HG02943 (cell line): ENCODE measurements around the gene PTPRN2.

Experiments
- ATAC-seq: cut with Tn5 transposase; IDR thresholded peaks from one replicate; pipeline ENCODE4 v1.9.1; 2021; ENCODE audit warnings: mild to moderate bottlenecking, low read depth, moderate library complexity; ENCODE audit not compliant: unreplicated experiment

The PTPRN2 gene

DNA sequence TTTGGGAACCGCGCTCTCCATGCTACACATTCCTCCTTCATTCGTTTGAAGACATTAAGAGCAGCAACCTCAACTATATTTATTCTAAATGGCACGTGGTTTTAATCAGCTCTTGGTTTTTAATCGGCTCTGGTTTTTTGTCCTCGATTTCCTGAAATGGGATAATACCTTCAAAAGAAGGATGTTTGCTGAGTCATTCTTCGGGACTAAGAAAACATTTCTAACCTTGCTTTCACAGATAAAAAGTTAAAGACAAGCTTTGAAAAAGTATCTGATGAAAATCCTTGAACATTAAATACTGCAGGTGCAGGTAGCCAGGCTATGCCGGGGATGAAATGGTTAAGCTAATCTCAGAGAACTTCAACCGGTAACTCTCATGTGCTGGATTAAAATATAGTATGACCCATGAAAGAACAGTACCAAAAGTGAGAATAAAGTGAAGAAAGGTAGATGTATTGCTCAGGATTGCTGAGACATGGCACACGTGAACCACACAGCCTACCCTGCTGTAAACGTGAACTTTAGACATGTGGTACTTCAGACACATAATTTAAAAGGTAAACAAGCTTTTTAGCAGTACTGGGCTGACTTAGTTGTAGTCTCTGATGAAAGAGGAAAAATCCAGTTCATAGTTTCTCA is 89.1 kb downstream of the PTPRN2 start:
- ATAC-seq: no peak

DNA sequence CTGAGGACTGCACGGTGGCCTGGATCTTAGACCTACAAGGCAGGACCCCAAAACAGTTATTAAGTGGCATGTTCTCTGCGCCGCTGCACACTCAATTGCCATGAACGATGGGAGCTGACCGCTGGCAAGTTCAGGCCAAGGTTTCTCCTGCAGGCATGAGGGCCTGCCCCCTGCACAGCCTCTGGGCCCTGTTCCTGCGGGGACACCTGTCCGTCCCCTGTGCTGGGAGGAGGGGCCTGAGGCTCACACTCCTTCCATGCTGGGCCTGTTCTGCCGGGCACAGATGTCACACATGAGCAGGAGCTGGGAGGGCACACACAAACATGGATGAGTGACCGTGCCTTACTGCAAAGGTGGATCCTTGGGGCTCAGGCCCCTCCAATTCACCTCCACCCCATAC is 90.0 kb downstream of the PTPRN2 start:
- ATAC-seq: no peak

DNA sequence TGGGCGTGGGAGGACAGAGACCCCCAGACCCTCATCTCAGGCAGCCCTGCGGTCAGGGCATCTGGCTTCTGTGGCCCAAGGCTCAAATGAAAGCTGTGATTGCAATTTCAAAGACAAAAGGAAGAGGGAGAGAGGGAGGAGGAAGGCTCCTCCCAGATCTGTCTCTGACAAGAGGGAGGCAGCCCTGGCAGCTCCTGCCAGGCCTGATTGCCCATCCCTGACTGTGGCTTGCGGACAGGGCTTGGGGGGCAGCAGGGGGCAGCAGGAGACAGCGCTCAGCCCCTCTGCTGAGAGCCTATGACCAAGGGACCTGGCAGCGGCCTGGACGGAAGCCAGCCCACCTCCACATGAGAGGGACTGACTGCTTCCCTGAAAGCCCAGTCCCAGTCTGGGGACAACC is 91.8 kb downstream of the PTPRN2 start:
- ATAC-seq: no peak

DNA sequence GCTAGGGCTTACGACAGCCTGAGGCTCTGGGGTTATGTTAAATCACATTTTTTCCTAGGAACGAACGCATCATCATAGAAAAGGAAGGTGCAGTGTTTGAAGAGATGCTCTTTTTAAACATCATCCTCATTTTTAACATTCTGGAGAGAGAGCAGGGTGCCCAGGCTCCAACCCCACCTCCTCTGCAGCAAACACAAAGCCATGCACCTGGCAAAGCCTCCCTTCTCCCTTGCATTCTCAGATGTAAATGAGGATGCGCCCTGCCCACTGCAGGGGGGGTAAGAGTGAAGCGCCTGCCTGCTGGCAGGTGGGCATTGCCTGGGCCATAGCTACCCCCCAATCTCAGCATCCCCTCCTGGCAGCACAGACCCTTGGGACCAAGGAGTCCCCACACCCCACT is 92.4 kb downstream of the PTPRN2 start:
- ATAC-seq: no peak

DNA sequence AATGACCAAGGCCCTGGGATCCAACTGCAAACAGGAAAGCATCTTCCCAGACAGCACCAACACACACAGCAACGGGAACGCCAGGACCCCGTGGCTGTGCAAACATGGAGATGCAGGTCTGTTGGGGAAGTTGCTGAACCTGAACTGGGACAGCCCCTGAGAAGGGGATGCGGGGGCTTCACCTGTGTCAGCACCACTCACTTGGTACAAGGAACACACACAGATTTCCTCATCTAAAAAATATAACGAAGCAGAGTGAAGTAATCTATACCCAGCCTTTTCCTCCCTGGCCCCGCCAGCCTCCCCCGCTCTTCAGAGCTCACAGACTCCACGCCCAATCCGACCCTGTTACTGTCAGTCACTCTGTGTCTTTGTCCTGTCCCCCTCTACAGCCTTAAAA is 93.0 kb downstream of the PTPRN2 start:
- ATAC-seq: no peak

DNA sequence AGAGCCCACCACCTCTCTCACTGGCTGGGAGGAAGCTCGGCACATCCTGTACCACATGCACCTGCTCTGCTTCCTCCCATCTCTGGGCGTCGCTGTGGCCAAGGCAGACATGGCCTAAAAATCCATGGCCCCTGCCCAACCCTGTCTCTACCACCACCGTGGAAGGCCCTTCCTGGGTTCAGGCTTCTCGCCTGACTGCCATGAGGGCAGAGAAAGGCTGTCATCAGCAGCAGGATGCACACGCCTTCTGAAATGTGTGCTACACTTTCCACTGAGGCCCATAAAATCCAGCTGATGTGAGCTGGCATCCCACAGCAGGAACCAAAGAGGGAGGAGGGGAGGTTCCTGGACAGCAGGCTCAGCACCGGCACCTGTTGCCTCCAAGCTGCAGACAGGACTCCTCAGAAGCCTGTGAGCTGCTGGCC is 93.4 kb downstream of the PTPRN2 start:
- no peak for ATAC-seq

DNA sequence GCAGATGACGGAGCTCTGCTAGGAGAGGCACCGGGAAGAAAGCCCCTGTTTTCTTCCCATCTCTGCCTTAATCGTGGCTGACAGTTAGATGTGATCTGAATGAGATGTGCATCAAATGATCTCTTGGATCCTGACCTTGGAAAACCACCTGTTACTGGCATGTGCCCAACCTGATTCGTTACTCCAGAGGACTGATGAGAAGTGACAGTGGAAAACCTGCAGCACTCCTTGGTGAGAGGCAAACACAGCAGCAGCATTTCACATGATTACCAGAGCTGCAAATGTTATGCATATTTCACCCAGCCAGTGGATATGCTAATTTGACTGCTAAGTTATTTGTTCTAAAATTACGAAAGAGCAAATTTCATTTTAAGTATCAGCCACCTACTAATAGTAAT is 95.3 kb downstream of the PTPRN2 start:
- no peak for ATAC-seq

DNA sequence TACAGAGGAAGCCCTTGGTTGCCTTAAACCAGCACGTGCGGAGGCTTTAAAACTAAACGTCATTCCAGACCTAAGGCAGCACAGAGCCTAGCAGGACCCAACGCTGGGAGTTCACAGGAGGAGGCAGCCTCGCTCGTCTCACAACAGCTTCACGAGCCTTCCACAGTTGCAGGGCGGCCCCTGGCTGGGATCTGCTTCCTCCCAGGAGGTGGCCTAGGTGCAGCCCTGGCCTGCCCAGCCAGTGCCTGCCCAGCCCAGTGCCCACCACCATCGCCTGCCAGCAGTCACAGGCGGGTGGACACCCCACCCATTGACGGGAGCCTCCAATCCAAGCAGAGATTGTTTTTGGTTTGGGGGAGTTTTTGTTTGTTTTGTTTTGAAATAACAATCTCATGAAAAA is 96.5 kb downstream of the PTPRN2 start:
- no peak for ATAC-seq

DNA sequence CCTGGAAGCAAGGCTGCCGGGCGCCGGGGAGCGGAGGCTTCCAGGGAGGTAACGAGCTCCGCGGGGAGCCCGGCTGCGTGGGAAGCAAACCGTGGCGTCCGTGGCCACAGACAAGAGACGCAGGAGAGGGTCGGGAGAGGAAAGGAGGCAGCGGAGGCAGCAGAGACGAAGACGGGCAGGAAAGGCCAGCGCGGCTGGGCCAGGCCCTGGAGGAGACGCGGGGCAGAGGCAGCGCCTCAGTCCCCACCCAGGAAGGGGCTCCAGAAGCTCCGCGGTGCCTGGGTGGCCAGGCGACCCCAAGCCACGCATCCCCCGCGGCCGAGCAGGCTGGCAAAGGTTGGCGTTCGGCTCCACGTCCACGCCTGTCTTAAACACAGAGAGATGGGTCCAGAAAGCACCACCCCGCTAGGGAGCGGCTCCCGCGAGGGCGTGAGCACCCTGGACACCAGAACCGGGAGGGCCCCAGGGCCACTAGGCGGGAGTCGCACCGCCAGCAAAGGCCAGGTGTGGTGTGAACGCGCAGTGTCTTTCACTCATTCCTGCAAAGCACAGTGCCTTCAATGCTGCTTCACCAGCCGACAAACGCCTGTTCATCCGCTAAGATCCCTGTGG is 97.3 kb downstream of the PTPRN2 start:
- no peak for ATAC-seq

DNA sequence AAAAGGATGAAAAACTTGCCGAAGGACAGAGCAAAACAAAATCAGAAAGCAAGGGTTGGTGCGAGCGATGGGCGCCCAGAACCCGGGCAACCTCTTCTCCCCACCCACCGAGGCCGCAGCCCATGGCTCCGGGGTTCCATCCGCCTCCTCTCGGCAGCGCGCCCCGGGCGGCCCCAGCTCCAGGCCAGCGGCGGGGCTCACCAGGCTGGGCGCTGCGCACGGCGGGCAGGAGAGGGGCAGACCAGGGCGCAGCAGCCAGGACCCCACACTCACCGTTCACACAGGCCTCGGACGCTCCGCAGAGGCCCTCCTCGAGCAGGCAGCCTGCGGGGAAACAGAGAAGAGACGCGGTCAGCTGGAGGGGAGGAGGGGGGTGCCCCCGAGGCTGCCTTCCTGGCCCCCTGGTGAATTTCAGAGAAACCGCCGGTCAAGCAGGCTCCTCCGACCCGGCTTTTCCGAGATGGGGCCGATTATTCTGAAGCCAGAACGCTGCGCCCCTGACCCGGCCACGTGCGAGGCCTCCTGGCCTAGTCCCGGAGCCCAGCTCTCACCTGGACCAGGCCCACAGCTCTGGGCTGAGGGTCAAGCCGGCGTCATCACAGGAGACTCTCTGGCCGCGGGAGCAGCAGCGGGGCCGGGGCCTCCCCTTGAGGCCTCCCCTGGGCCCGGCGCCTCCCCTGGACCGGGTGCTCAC is 98.0 kb downstream of the PTPRN2 start:
- no peak for ATAC-seq

DNA sequence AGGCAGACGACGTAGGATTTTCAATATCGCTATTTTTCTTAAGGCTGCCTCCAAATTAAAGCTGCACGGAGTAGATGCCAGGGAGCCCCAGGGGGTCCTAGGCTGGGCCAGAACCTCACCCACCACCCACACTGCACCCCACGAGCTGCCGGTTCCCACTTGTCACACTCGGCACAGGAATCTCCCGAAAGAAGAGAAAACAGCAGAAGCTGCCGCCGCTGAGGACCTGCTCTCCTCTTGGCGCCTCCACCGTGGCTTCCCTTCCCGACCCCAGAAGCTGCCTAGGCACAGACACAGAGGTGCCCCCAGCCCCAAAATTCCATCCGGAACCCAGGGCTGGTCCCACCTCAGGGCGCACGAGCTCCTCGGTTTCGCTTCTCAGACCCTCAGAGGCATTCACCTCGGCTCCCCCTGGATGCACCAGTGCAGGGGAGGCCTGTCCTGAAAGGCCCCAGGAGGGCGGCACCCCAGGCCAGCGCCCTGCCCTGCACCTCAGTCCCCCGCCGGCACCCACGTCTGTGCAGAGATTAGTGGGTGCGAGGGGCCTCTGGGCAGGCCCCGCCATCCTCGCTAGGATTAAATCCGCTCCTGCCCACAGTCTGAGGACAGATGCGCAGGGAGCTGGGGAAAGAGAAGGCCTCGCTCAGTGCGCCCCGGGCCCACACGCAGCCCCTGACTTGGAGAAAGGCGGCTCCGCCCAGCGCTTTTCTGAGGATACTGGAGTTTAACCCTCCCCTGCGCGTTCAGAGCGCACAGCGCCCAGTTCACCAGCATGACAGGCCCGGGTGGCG is 99.2 kb downstream of the PTPRN2 start:
- no peak for ATAC-seq

DNA sequence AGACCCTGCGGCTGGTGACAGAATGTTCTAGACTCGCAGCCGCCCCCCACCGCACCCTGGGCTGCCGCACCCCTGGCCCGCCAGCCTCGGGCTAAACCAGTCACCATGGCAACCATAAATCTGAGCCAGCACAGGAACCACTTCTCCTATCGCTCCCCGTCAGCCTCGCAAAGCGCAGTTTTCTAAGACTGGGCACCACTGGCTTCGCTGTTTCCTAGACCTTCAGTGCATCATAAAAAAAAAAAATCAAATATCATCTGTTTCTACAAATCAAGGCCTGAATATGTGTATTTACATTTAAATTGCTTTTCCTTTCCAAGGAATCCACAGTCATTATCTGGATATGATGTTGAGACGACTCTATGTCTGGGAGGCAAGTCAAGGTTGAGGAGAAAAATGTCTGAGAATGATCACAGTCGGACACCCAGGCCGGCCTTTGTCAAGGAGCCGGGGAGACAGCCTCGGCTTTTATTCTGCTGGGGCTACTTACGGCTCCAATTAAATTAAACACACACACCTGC is 99.9 kb downstream of the PTPRN2 start:
- ATAC-seq: no peak

DNA sequence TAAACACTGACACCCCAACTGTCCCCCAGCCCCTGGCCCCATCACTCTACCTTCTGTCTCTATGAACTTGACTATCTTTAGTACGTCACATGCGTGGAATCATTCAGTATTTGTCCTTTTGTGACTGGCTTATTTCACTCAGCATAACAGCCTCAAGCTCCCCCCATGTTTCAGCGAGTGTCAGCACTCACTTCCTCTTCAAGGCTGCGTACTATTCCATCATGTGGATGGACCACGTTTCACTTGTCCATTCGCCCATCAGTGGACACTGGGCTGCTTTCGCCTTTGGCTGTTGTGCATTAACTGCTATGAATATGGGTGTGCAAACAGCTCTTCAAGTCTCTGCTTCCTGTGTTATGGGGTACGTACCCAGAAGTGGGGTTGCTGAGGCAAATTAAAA is 100.7 kb downstream of the PTPRN2 start:
- no peak for ATAC-seq

DNA sequence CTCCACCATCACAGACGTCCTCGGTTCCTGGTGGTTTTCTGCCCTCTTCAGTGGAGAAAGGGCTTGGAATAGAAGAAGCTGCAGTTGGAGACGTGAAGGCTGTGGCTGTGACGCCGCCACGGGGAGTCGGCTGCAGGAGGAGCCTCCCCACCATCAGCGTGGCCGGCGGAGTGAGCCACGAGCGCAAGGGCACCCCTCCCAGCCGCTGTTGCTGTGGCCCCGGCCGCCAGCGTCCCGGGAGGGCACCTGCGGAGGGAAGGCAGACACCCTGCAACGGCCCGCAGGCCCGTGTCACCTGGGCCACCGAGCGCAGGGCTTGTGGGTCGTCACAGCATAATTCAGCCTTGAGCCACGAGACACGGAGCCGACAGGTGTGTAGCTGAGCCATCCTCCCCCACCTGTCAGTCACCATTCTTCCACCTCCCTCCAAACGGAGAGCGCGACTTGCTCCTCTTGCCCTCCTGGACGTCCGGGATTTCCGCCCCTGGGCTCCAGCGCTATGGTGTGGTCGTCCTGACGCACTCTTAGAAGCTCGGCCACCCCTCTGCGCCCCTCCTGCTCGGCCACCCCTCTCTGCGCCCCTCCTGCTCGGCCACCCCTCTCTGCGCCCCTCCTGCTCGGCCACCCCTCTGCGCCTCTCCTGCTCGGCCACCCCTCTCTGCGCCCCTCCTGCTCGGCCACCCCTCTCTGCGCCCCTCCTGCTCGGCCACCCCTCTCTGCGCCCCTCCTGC is 102.7 kb downstream of the PTPRN2 start:
- no peak for ATAC-seq

DNA sequence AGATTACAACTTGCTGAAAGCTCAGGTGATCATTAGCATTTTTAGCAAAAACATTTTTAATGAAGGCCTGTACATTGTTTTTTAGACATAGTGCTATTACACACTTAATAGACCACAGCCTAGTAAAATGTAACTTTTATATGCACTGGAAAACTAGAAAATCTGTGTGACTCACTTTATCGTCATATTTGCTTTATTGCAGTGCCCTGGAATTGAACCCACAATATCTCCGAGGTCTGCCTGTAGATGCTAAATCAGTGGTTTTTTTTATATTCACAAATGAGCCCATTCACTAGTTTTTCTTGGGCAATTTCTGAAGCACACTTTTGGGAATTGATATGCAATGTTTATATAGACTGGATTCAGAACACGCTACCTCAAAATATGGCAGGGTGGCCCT is 105.1 kb downstream of the PTPRN2 start:
- no peak for ATAC-seq

DNA sequence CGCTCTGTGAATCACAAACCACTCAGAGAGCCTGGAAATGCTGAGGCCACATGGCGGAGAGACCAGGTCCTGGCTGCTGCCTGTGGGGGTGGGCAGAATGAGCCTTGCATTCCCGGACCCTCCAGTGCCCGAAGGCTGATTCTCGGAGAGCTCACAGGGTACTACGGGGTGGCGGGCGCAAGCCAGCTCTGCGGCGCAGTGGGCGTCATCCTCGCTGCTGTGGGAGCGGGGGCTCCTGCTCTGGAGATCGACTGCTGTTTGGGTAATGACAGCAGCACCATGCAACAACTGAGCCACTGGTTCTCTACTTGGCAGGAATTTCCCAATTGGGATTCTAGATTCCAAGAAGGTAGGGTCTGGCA is 108.0 kb downstream of the PTPRN2 start:
- ATAC-seq: no peak

DNA sequence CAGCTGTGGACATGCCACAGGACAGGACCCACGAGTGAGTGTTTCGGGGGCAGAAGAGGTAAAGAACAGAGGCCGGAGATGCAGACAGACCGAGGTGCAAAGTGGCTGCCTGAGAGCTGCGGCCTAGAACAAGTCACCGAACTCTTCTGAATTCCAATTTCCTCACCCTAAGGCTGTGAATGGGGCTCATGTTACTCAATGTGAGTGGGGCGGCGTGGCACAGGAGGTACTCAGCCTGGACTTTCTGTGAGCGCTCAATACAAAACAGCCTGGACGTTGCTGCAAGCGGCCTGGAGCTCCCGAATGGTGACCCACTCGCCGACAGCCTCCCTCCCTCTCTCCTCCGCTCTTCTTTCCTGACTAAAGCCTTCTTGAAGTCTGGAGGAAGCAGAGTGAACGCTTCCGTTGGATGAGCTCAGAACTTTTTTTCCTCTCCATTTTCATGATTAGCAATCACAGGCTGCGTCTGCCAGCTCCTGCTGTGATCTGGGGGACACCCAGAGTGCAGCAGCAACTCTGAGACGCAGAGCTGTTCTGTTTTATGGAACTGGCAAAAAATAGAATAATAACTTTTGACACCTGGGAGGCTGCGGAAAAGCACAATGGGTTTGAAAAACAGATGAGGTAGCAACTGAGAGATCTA is 108.5 kb downstream of the PTPRN2 start:
- no peak for ATAC-seq

DNA sequence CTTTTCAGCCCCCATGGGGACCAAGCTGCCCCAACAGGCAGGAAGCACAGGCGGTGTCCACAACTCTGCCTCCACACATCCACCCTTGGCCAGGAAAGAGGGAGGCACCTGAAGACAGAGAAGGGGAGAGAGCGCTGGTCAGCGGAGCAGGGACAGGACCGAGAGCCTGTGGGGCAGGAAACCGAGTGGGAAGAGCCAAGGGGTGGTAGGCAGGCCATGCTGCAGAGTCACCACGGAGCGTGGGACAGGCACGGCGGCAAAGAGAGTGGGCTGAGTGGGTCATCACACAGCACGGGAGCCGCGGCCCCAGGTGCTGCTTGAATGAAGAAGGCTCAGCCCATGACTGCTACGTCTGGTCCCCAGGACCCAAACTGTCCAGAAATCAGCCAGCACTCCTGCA is 109.8 kb downstream of the PTPRN2 start:
- ATAC-seq: no peak

DNA sequence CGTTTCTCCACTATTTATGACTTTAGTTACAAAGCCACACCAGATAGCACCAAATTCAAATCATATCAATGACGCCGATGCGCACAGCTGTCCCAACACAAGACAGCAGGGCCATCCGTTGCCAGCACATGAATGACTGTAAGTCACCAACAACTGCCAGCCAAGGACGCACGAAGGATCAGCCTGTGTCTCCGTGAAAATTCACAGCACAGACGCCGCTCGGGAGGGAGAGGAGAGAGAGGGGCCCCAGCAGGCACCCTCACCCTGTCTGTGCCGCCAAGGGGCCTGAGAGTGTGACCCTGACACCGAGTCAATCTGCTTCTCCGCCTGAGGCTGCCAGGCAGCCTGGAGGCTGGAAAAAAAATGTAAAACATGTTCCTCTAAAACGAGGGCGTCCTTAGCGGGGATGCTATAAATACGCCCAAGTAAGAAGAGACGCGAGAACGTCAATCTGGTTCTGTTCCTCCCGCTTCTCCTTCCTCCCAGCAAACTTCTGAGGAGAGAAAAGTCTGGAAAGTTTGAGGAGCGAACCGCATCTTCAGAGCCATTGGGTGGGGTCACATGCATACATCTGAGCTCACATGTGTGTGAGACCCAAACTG is 111.2 kb downstream of the PTPRN2 start:
- no peak for ATAC-seq

DNA sequence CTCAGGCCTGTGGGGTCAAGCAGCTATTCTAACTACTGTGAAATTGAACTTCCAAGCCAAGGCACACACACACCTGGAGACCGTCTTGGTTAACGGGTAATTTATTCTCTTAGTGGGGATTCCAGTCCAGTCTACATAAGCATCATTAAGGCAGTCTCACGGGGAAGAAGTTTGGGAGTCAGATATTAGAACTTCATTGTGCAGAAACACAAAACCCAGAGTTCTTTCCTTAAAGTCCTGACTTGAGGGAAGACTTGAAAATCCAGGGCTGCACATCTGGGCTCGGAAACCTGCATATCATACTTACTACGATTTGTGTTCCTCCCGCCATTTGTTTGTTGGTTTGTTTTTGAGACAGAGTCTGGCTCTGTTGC is 112.0 kb downstream of the PTPRN2 start:
- ATAC-seq: no peak
